ENCODE data around the gene THADA.

GRCh38 chr2:43509886-43510285, 86.0 kb downstream of the THADA start:
- TF ChIP-seq CTCF (IDR thresholded peaks at IDR 0.05; ENCODE audit: borderline replicate concordance, extremely low read depth, low read length, poor library complexity, severe bottlenecking): no peak
- no peak for TF ChIP-seq EZH2 (IDR thresholded peaks at IDR 0.05; ENCODE audit: borderline replicate concordance, low read depth, low read length, severe bottlenecking)
